Inflammatory macrophage treated with lipopolysaccharide for 1 hour (primary cell): ENCODE measurements around the gene SYT17.

Experiments
- DNase-seq, 2 donors: peaks; one replicate each; pipeline ENCODE4 v3.0.0-alpha.2; 2020 to 2022

The SYT17 gene

DNA sequence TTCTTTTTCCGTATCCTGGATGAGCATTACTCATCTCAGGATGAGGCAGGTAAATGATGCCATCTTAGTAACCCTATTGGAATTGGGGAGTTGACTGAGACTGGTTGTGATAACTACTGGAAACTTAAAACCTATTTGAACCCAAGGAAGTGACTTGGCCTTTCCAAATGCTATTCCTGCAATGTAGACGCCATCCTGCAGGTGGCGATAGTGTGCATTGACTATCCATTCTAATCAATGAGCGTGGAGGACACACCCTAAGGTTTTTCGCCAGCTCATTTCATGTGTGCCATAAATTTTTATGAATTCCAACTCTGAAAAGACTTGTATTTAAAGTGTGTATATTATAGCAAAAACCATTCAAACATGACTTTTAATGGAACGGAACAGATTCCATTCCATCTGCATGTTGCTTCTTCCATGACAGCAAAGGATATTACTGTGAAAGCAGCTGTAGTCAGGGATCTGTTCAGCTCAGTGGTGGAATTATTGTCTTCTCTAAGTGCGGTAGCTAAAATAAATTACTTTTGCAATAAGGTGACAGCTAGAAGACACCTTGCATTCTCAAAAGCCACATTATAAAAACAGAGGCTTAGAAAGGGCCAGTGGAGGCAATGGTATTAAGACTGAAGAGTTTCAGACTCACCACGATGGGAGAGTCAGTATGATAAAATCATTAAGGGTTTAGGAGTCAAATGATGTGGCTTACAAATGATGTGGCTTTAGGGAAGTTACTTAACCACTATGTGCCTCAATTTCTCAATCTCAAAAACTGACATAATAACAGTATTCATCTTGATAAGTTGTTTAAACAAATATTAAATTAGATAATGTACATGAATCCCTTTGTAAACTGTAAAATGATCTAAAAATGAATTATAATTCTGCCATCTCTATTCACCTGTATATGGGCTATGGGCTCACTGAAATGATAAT lies 55.5 kb downstream of the SYT17 start:
- peak in 1 of 2 donors; percentile 49 for DNase-seq

DNA sequence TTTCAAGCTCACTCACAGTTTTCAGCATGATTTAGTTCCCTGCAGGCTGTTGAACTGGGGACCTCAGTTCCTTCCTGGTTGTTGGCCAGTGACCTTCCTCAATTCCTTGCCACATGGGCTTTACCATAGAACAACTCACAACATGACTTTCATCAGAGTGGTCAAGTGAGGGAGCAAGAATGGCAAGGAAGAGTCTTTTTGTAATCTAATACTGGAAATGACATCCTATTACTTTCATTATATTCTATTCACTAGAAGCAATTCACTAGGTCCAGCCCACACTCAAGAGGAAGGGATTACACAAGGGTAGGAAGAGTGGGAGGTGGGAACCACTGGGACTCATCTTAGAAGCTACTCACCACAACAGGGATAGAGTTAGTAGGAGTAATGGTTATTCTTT lies 57.6 kb downstream of the SYT17 start:
- DNase-seq = peak; percentile 84 to 93

DNA sequence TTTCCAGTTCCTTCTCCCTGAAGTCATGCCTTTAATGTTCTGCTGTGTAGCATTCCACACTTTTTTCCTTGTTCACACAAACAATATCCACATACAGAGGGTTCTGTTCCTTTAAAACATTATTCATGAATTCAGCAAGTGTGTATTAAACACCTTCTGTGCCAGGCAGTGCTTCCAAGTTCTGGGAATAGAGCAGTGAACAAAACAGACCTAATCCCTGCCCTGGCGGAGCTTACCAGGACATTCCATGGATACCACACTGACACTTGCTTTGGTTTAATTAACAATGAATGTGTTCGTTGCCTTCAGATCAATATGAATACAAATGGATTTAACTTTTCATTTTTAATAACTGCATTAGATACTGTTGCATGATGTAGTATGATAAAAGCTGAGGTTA lies 59.6 kb downstream of the SYT17 start:
- DNase-seq = no peak

GRCh38 chr16:19228052-19228451 lies 60.0 kb downstream of the SYT17 start:
- no peak for DNase-seq

DNA sequence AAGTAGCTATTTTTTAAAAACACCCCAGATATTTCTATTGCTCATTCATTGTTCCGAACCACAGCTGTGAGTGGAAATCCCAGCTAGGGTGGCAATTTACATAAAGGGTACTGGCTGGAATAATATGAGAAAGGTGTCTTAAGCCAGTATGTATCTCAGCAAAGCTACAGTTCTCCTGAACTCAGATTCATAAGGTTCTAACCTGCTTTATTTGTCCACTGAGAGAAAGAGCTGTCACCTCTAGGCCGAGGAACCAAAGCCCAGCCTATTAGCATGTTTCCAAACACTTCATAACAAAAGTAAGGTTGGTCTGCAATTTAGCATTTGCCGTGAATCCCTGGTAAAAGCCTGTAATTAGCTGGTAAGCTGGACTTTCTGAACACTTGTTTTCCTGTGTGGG lies 60.5 kb downstream of the SYT17 start:
- DNase-seq = no peak

GRCh38 chr16:19230575-19230974 lies 62.5 kb downstream of the SYT17 start:
- DNase-seq = no peak

- no peak for DNase-seq
Measured at GRCh38 chr16:19231881-19232280, 63.8 kb downstream of the SYT17 start.

DNA sequence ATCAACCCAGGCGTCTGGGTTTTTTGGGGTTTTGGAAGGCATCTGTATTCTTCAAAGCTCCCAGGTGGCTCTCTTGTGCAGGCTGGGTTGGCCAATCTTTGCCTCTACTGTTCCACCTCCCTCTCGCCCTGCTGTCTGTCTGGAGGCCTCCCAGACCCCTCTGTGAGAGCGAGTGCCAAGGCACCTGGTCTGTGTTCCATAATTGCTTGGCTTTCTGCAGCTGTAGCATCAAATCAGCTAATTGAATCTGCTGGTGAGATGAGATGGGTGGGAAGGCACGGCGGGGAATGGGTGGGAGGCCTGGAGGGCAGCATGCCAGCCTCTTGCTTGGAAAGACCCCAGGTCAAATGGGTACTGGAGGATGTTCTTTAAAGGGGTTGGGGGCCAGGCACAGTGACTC lies 64.9 kb downstream of the SYT17 start:
- DNase-seq = no peak

DNA sequence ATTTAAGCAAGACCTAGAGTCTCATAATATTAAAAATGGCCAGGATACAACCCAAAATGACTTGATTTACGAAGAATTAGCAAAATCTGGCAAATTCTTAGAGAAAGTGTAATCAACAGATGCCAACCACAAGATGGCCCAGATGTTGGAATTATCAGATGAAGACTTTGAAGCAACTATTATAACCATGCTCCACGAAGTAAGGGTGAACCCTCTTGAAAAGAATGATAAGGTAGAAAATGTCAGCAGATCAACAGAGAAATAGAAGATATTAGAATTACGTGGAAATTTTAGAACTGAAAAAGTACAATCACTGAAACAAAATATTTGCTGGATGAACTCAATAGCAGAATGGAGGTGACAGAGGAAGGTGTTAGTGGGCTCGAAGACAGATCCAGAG lies 67.4 kb downstream of the SYT17 start:
- no peak for DNase-seq

- no peak for DNase-seq
Measured at GRCh38 chr16:19235886-19236285, 67.8 kb downstream of the SYT17 start.

DNA sequence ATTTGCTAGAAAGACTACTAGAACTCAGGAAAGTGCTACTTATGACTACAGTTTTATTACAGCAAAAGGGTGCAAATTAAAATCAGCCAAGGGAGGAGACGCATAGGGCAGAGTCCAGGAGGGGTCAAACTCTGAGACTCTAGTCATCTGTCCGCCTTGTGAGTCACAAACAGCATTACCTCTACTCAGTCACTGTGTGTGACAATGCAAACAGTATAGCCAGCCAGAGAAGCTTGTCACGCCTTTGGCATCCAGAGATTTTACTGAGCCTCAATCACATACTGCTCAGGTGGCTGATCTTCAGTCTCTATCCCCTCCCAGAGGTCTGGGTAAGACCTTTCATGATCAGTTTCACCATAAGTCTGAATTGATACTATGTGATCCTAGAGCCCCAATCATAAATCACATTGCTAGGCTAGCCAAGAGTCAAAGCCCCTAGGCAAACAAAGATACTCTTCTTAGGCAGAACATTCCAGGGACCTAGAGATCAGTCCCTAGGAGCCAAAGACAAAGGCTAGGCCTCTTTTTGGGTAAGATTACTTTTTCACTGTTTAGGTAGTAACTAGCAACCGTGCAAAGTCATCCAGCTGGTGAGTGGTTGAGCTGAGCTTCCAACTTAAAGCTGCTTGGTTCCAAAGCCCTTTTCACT lies 68.6 kb downstream of the SYT17 start:
- DNase-seq = no peak

GRCh38 chr16:19238406-19238805 lies 70.4 kb downstream of the SYT17 start:
- no peak for DNase-seq

- no peak for DNase-seq
Measured at GRCh38 chr16:19239511-19240155, 71.6 kb downstream of the SYT17 start.

GRCh38 chr16:19240494-19240893 lies 72.5 kb downstream of the SYT17 start:
- no peak for DNase-seq

DNA sequence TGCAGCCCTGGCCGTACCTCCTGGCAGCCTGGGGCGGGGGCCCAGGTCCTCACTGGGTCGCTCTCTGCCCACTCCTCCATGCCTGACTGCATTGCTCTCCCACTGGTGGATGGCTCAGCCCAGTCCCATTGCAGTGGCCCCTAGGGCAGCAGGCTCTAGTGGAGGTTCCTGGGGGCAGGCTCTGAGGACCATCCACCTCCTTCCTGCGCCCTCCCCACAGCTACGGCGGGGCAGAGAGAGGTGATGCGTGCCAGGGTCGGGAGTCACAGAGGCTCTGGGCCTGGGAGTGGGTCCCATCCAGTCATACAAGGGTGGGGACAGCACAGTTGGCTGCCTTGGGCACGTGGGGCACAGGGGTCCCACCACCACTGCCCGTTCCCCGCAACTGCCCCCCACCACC lies 73.5 kb downstream of the SYT17 start:
- DNase-seq = no peak

DNA sequence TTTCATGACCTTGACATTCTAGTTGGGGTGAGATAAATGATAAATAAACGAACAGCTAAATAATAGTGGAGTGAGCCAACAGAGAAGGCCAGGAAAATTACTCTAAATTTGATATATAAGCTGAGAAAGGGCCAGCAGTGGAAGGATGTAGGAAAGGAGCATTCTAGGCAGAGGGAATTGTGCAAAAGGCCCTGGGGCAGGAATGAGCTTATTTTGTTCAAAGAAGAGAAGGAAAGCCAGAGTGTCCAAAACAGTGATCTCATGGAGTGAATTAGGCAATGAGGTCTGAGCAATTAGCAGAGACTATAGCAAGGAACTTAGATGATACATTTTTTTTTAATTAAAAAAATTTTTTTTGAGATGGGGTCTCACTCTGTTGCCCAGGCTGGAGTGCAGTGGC lies 74.1 kb downstream of the SYT17 start:
- DNase-seq = no peak

- peak; percentile 8 to 55 for DNase-seq
Measured at GRCh38 chr16:19242987-19243575, 75.0 kb downstream of the SYT17 start.

GRCh38 chr16:19245326-19245925 lies 77.4 kb downstream of the SYT17 start:
- no peak for DNase-seq

DNA sequence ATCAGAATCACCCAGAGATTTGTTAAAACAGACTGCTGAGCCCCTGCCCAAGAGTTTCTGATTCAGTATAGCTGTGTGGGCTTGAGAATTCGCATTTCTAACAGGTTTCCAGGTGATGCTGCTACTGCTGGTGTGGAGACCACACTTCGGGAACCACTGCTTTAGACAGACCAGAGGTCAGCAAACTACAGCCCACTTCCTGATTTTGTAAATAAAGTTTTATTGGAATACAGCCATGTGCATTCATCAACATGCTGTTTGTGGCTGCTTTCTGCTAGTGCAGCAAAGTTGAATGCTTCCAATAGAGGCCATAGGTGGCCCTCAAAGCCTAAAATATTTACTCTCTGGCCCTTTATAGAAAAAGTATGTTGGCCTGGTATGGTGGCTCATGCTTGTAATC lies 84.9 kb downstream of the SYT17 start:
- no peak for DNase-seq

DNA sequence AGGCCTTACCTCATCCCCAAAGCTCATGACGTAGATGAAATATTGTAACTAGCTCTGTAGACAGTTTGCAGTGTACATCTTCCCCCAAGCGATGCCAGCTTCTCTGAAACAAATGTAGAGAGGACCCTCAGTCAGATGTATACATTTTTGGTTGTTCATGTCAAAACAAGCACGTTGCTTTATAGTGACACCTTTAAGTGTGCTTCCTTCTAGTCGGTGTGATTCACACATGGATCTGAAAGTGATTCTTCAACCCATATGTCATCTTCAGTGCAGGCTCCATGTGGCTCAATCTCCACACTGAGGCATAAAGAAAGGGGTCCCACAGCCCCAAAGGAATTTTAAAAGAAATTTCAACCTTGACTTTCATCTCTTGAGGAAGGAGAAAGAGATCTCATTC lies 86.6 kb downstream of the SYT17 start:
- DNase-seq = no peak

DNA sequence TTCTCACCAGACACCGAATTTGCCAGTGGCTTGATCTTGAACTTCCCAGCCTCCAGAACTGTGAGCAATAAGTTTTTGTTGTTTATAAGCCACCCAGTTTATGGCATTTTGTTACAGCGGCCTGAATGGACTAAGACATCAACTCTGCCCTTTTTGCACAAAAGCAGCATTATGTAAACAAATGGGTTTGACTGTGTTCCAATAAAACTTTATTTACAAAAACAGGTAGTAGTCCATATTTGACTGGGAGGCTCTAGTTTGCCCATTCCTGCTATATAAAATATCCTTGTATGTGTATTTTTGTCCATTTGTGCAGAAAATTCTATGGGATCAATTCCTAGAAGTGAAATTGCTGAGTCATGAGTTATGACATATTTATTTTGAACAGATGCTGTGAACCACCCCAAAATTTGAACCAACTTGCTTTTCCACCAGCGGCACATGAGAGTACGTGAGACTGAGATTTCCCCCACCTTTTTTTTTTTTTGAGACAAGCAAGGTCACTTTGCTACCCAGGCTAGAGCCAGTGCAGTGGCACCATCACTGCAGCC lies 96.2 kb downstream of the SYT17 start:
- DNase-seq = no peak

GRCh38 chr16:19265380-19265930 lies 97.4 kb downstream of the SYT17 start:
- DNase-seq = no peak
